Endothelial cell of umbilical vein (primary cell): ENCODE data around the gene MOB4. TPM values are rescaled to one million over a fixed set of nuclear protein-coding genes. Genes with fewer than 3 reads are reported as not detected.
"Not testable (repeated sequence)": the region's sequence is repeated elsewhere in the genome, so short reads cannot be mapped to it uniquely, and the experiment has no call there.

Source experiments
- BruUV-seq: library from RNA; stranded (reverse); fragments of 400-500 nt; replicated peaks from 2 replicates; lab custom pipeline; 2021; lab: Mats Ljungman, UMichigan
- CTCF ChIA-PET: fragments of 300-600, 350-600 bp; sonication (Branson Sonifier 250); formaldehyde crosslinking; loops from one replicate; lab custom pipeline; 2021; ENCODE audit warnings: antibody characterized with exemption, inconsistent platforms; lab: Charles Lee
- POLR2A ChIA-PET: fragments of 300-600, 350-600 bp; sonication (Branson Sonifier 250); formaldehyde crosslinking; loops from one replicate; lab custom pipeline; 2021; ENCODE audit warnings: antibody characterized with exemption, inconsistent platforms; lab: Charles Lee
- DNase-seq: peaks from one replicate; pipeline ENCODE4 v3.0.0-alpha.2; 2011; ENCODE audit warnings: low read depth, low spot score
- FAIRE-seq: peaks from 2 replicates; lab custom pipeline; 2011; peaks lifted over from hg19 to GRCh38; lab: Jason Lieb, UNC
- H2AFZ ChIP-seq: 2 replicates; pipeline ENCODE4 v1.6.0; 2012; ENCODE audit warnings: low read depth, low read length, control low read depth, inconsistent platforms
- H3K27ac ChIP-seq: 2 replicates; pipeline ENCODE4 v1.5.1; 2011; ENCODE audit warnings: low read depth, mild to moderate bottlenecking, control low read depth, low read length, moderate library complexity; ENCODE audit not compliant: insufficient read depth
- H3K27me3 ChIP-seq, 2 experiments: 2 replicates each; pipeline versions ENCODE4 v1.6.0 to v1.6.1; 2011; ENCODE audit warnings: low read length in 2 of 2, mixed read lengths in 1 of 2; ENCODE audit not compliant: control insufficient read depth in 2 of 2, insufficient read depth in 2 of 2
- H3K36me3 ChIP-seq, 2 experiments: 2 replicates in 1 of 2; 3 replicates in 1 of 2; pipeline ENCODE4 v1.5.1; 2011; ENCODE audit warnings: low read length in 2 of 2, mild to moderate bottlenecking in 1 of 2, moderate library complexity in 1 of 2; ENCODE audit not compliant: control insufficient read depth in 2 of 2, insufficient read depth in 2 of 2; ENCODE audit errors: extremely low read depth in 1 of 2
- H3K4me1 ChIP-seq: 3 replicates; pipeline ENCODE4 v1.5.1; 2011; ENCODE audit warnings: mild to moderate bottlenecking, low read length; ENCODE audit not compliant: control insufficient read depth, insufficient read depth; ENCODE audit errors: extremely low read depth
- H3K4me2 ChIP-seq: 2 replicates; pipeline ENCODE4 v1.6.1; 2011; ENCODE audit warnings: low read length, control low read depth, mixed read lengths; ENCODE audit not compliant: insufficient read depth
- H3K4me3 ChIP-seq, 3 experiments: fragments of 200-600 bp in 1 of 3; sonication (generic), shearing (Covaris generic) in 1 of 3; replicated peaks in 1 of 3; 2 replicates each; pipeline ENCODE4 v1.5.1; 2011 to 2016; ENCODE audit warnings: control low read depth in 3 of 3, low read length in 3 of 3, mild to moderate bottlenecking in 2 of 3, inconsistent platforms in 1 of 3, low read depth in 1 of 3, moderate library complexity in 1 of 3; ENCODE audit not compliant: insufficient read depth in 1 of 3
- H3K79me2 ChIP-seq: 2 replicates; pipeline ENCODE4 v1.6.0; 2012; ENCODE audit warnings: low read length, inconsistent platforms; ENCODE audit not compliant: control insufficient read depth, insufficient read depth
- H3K9ac ChIP-seq: replicated peaks from 2 replicates; pipeline ENCODE3; 2011; ENCODE audit warnings: low read length, control low read depth; ENCODE audit not compliant: insufficient read depth; ENCODE audit errors: extremely low read depth
- H3K9me1 ChIP-seq: replicated peaks from 3 replicates; pipeline ENCODE4 v1.6.0; 2011; ENCODE audit warnings: mild to moderate bottlenecking, low read length; ENCODE audit not compliant: control insufficient read depth, insufficient read depth; ENCODE audit errors: extremely low read depth
- H3K9me3 ChIP-seq: replicated peaks from 2 replicates; pipeline ENCODE4 v1.5.1; 2012; ENCODE audit warnings: low read length, inconsistent platforms; ENCODE audit not compliant: control insufficient read depth, insufficient read depth
- H4K20me1 ChIP-seq: replicated peaks from 2 replicates; pipeline ENCODE3; 2011; ENCODE audit warnings: mild to moderate bottlenecking, low read length; ENCODE audit not compliant: control insufficient read depth, insufficient read depth; ENCODE audit errors: extremely low read depth
- EZH2 ChIP-seq: IDR thresholded peaks from 2 replicates; pipeline ENCODE4 v1.6.1; 2012; ENCODE audit warnings: borderline replicate concordance, low read depth, mild to moderate bottlenecking, moderate library complexity, low read length, inconsistent platforms; ENCODE audit not compliant: severe bottlenecking
- FOS ChIP-seq: IDR thresholded peaks from 2 replicates; pipeline ENCODE4 v1.6.1; 2011; ENCODE audit warnings: mild to moderate bottlenecking, low read length, moderate library complexity, borderline replicate concordance; ENCODE audit not compliant: insufficient read depth
- GATA2 ChIP-seq: IDR thresholded peaks from 2 replicates; pipeline ENCODE4 v1.7.0; 2011; ENCODE audit warnings: low read depth, mild to moderate bottlenecking, moderate library complexity, mixed read lengths, low read length; ENCODE audit not compliant: insufficient read length, insufficient read depth
- JUN ChIP-seq: IDR thresholded peaks from 2 replicates; pipeline ENCODE4 v1.6.1; 2011; ENCODE audit warnings: borderline replicate concordance, low read depth; ENCODE audit not compliant: insufficient read length, insufficient read depth
- MYC ChIP-seq: IDR thresholded peaks from one replicate; pipeline ENCODE4 v1.6.1; 2011; ENCODE audit warnings: mild to moderate bottlenecking, low read depth, low read length
- POLR2AphosphoS5 ChIP-seq: IDR thresholded peaks from 2 replicates; pipeline ENCODE4 v1.6.1; 2012; ENCODE audit warnings: low read depth, mild to moderate bottlenecking, control low read depth, low read length, moderate library complexity; ENCODE audit not compliant: insufficient read depth
- dilution Hi-C: fragments of 300-500 bp; cut with MboI; formaldehyde crosslinking; loops from one replicate; pipeline ENCODE4 v1.15.0; 2019; ENCODE audit warnings: low sequenced_read_pairs; ENCODE audit not compliant: extremely low pct_ligation_motif_present
- intact Hi-C: fragments of 100-400 bp; cut with micrococcal nuclease; formaldehyde crosslinking; loops from one replicate; pipeline ENCODE4 v1.10.0; 2022
- polyA plus RNA-seq, 4 experiments: library from polyadenylated mRNA; depleted of rRNA in 3 of 4; stranded (reverse) in 3 of 4; unstranded in 1 of 4; fragments of >200 nt; gene quantifications; 2 replicates each; pipeline versions ENCODE4 v1.2.1 to v1.2.3, GENCODE V29; 2011 to 2012; ENCODE audit warnings: missing spikeins in 1 of 4
- total RNA-seq: library from RNA; stranded (reverse); gene quantifications from 2 replicates; pipeline ENCODE4 v1.2.3, GENCODE V29; 2021
- TF ChIP-seq, protein P1 (sequence below): IDR thresholded peaks from 2 replicates; pipeline ENCODE4 v1.6.1; 2011; ENCODE audit not compliant: insufficient read depth, insufficient read length
- TF ChIP-seq, protein P2 (sequence below), 2 donors: IDR thresholded peaks; 1 replicate in 1 of 2; 2 replicates in 1 of 2; pipeline ENCODE4 v1.5.1; 2011; ENCODE audit warnings: low read length in 2 of 2, mild to moderate bottlenecking in 2 of 2, moderate library complexity in 2 of 2, control low read depth in 1 of 2, inconsistent platforms in 1 of 2, low read depth in 1 of 2; ENCODE audit not compliant: insufficient read depth in 1 of 2; ENCODE audit errors: extremely low read depth in 1 of 2

MOB4 gene
- total and polyA plus RNA-seq, 2 donors (not counting 3 experiments of a cell fraction or from before 2014, with no cell fraction given): 23.9 to 27.9 TPM

DNA sequence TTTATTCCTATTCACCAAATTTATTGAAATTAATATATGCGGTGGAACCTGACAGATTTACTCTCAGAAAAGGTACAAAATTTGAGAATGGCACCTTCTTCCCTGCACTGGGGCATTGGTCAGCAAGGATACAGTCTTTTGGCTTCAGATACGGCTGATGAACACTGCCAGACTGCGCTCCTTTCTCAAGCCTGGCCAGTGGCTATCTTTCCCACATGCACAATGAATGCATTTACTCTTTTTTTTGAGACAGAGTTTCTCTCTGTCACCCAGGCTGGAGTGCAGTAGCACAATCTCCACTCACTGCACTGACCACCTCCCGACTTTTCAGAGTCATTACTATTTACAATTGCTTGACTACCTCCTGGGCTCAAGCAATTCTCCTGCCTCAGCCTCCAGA lies 61.6 kb downstream of the MOB4 start:
- H3K9me1 ChIP-seq: no peaks in the 10 kb centered on the region
- no TSS peak for BruUV-seq
- H3K4me2 ChIP-seq: no peak overlapping the region
- ChIA-PET CTCF (interaction anchor here (1.2 kb wide), 2 partner anchors 14 to 17 kb away, joined by 3 to 5 read pairs; no protein-coding TSS in a partner anchor), POLR2A (no interaction called here)
- no peaks in the 10 kb centered on the region for H3K4me1 ChIP-seq
- dilution Hi-C loops: no loop called here
- no peak overlapping the region for H3K4me3 ChIP-seq
- no peaks in the 10 kb centered on the region for H3K9me3 ChIP-seq
- intact Hi-C loops: no loop called here
- no peak overlapping the region for H2AFZ ChIP-seq
- no peak overlapping the region for H3K27ac ChIP-seq
- DNase-seq (no peak), FAIRE-seq (no peak)
- H3K9ac ChIP-seq: no peak overlapping the region
- no peak for TF ChIP-seq GATA2
- TF ChIP-seq POLR2AphosphoS5: no peak
- TF ChIP-seq JUN: no peak
- TF ChIP-seq, protein P1, sequence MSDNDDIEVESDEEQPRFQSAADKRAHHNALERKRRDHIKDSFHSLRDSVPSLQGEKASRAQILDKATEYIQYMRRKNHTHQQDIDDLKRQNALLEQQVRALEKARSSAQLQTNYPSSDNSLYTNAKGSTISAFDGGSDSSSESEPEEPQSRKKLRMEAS: no peak
- TF ChIP-seq, protein P2, sequence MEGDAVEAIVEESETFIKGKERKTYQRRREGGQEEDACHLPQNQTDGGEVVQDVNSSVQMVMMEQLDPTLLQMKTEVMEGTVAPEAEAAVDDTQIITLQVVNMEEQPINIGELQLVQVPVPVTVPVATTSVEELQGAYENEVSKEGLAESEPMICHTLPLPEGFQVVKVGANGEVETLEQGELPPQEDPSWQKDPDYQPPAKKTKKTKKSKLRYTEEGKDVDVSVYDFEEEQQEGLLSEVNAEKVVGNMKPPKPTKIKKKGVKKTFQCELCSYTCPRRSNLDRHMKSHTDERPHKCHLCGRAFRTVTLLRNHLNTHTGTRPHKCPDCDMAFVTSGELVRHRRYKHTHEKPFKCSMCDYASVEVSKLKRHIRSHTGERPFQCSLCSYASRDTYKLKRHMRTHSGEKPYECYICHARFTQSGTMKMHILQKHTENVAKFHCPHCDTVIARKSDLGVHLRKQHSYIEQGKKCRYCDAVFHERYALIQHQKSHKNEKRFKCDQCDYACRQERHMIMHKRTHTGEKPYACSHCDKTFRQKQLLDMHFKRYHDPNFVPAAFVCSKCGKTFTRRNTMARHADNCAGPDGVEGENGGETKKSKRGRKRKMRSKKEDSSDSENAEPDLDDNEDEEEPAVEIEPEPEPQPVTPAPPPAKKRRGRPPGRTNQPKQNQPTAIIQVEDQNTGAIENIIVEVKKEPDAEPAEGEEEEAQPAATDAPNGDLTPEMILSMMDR (IDR thresholded peaks at IDR 0.05; ENCODE audit: extremely low read depth in 1 of 2, insufficient read depth in 1 of 2, low read depth in 1 of 2, low read length in 2 of 2): no peak
- TF ChIP-seq EZH2: no peak
- no peak for TF ChIP-seq FOS
- no peak for TF ChIP-seq MYC
- peaks cover 0 to 2% of the 10 kb centered on the region in 2 experiments for H3K36me3 ChIP-seq
- H3K27me3 ChIP-seq: no peaks in the 10 kb centered on the region
- H3K79me2 ChIP-seq: no peaks in the 10 kb centered on the region
- H4K20me1 ChIP-seq: no peaks in the 10 kb centered on the region

DNA sequence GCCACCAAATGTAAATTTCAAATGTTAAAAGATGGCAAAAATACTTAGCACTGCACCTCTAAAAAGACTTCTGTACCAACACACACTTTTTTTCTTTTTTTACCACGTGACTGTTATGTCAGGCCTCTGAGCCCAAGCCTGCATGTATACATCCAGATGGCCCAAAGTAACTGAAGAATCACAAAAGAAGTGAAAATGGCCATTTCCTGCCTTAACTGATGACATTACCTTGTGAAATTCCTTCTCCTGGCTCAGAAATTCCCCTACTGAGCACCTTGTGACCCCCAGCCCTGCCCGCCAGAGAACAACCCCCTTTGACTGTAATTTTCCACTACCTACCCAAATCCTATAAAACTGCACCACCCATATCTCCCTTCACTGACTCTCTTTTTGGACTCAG lies 62.4 kb downstream of the MOB4 start:
- BruUV-seq, dilution Hi-C loops, H3K27me3 ChIP-seq, H3K4me1 ChIP-seq, FAIRE-seq, H3K36me3 ChIP-seq, H3K9ac ChIP-seq, intact Hi-C loops, H3K4me3 ChIP-seq, H3K9me1 ChIP-seq, H2AFZ ChIP-seq, DNase-seq, CTCF ChIA-PET, H4K20me1 ChIP-seq, H3K4me2 ChIP-seq, H3K79me2 ChIP-seq, H3K9me3 ChIP-seq, POLR2A ChIA-PET, H3K27ac ChIP-seq: not testable (repeated sequence)

DNA sequence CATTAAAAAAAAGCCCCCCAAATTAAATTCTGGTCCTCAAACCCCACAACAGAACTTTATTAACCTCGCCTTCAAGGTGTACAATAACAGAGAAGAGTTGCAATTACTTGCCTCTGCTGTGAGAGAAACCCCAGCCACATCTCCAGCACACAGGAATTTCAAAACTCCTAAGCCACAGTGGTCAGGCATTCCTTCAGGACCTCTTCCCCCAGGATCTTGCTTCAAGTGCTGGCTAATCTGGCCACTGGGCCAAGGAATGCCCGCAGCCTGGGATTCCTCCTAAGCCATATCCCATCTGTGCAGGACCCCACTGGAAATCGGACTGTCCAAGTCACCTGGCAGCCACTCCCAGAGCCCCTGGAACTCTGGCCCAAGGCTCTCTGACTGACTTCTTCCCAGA lies 64.3 kb downstream of the MOB4 start:
- H3K4me2 ChIP-seq, H3K36me3 ChIP-seq, CTCF ChIA-PET, FAIRE-seq, DNase-seq, H3K9me1 ChIP-seq, H3K79me2 ChIP-seq, H3K4me3 ChIP-seq, H3K4me1 ChIP-seq, H3K27ac ChIP-seq, H3K27me3 ChIP-seq, dilution Hi-C loops, H2AFZ ChIP-seq, H4K20me1 ChIP-seq, BruUV-seq, H3K9me3 ChIP-seq, H3K9ac ChIP-seq, intact Hi-C loops, POLR2A ChIA-PET: not testable (repeated sequence)
